HG02571 (cell line): ENCODE results near the gene APLF.
"Not testable (repeated sequence)": the region's sequence is repeated elsewhere in the genome, so short reads cannot be mapped to it uniquely, and the experiment has no call there.

ENCODE experiments used
- ATAC-seq: cut with Tn5 transposase; IDR thresholded peaks from one replicate; pipeline ENCODE4 v1.9.1; 2021; ENCODE audit warnings: mild to moderate bottlenecking, moderate library complexity; ENCODE audit not compliant: unreplicated experiment

APLF gene

DNA sequence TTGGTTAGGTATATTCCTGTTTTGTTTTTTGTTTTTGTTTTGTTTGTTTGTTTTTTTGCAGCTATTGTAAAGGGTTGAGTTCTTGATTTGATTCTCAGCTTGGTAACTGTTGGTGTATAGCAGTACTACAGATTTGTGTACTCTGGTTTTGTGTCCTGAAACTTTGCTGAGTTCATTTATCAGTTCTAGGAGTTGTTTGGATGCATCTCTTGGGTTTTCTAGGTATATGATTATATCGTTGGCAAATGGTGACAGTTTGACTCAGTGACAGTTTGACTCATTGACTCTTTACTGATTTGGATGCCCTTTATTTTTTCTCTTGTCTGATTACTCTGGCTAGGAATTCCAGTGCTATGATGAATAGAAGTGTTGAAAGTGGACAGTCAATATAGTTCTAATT is 53.7 kb downstream of the APLF start:
- no peak for ATAC-seq

GRCh38 chr2:68526943-68527342 is 59.6 kb downstream of the APLF start:
- not testable (repeated sequence) for ATAC-seq

DNA sequence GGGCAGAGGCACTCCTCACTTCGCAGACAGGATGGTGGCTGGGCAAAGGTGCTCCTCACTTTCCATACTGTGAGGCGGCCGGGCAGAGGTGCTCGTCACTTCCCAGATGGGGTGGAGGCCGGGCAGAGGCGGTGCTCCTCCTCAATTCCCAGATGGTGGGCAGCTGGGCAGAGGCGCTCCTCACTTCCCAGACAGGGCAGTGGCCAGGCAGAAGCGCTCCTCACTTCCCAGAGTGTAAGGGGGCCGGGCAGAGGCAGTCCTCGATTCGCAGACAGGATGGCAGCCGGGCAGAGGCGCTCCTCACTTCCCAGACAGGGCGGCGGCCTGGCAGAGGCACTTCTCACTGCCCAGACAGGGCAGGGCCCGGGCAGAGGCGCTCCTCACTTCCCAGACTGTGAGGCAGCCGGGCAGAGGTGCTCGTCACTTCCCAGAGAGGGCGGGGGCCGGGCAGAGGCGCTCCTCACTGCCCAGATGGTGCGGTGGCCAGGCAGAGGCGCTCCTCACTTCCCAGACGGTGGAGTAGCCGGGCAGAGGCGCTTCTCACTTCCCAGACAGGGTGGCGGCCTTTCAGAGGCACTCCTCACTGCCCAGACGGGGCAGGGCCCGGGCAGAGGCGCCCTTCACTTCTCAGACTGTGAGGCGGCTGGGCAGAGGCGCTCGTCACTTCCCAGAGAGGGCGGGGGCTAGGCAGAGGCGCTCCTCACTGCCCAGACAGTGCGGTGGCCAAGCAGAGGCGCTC is 60.1 kb downstream of the APLF start:
- not testable (repeated sequence) for ATAC-seq

- not testable (repeated sequence) for ATAC-seq
Measured at GRCh38 chr2:68529156-68529555, 61.8 kb downstream of the APLF start.

- not testable (repeated sequence) for ATAC-seq
Measured at GRCh38 chr2:68529651-68530050, 62.3 kb downstream of the APLF start.

DNA sequence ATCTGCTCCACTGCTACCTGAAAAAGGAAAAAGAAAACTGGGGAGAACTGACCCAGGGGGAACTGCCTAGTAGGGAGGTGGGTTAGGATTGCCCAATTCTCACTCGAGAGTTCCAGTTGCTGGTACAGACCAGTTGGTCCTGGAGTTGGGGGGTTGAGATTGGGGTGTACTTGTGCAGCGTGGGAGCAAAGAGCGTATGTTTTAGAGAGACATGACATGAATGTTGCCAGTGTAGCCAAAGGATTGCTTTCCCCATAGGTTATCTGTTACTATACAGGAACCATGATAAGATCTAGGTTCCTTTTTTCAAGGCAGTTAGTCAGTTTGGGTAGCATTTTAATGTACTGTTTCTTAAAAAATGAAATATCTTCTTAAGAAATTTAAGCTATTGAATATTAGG is 68.6 kb downstream of the APLF start:
- no peak for ATAC-seq

- ATAC-seq: no peak
Measured at GRCh38 chr2:68537011-68537410, 69.6 kb downstream of the APLF start.

DNA sequence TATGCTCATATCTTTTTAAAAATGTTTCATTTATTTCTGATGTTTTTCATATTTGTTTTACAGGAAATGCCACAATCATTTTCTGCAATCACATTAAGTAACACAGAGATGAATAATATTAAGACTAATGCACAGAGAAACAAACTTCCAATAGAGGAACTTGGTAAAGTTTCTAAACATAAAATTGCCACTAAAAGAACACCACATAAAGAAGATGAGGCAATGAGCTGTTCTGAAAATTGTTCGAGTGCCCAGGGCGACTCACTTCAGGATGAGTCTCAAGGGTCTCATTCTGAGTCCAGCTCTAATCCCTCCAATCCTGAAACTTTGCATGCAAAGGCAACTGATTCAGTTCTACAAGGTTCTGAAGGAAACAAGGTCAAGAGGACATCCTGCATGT is 70.4 kb downstream of the APLF start:
- no peak for ATAC-seq

DNA sequence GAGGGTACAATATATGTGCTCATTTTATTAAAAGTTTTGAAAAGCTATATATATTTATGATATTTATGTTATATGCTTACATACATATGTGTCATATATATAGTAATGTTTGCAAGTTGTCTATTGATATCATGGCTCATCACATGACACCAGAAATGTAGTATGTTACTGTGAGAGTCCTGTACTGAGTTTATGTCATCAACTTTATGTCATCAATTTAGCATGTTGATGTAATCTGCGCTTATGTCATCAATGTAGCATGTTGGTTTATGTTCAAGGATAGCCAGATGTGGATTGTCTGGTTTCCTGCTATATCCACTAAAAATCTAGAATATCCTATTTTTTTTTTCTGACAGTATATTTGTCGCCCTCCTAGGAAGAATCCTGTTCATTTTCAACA is 77.4 kb downstream of the APLF start:
- ATAC-seq: no peak

- ATAC-seq: no peak
Measured at GRCh38 chr2:68548396-68548795, 81.0 kb downstream of the APLF start.

DNA sequence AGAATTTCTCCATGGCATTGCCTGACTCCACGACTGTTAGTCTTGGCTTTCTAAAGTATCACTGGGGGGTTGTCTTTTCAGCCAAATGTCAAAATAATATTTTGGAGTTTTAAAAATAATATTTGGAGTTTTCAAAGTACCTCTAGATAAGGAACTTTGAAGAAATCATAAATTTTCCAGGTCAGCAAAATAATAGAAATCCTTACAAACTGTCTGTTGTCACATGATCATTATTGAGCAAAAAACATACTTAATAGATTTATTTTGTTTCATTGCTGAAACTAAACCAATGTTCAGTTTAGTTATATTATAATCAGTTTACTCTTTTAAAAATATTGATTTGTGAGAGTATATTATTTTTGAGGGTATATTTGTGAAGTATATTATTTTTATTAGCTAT is 85.7 kb downstream of the APLF start:
- ATAC-seq: no peak

DNA sequence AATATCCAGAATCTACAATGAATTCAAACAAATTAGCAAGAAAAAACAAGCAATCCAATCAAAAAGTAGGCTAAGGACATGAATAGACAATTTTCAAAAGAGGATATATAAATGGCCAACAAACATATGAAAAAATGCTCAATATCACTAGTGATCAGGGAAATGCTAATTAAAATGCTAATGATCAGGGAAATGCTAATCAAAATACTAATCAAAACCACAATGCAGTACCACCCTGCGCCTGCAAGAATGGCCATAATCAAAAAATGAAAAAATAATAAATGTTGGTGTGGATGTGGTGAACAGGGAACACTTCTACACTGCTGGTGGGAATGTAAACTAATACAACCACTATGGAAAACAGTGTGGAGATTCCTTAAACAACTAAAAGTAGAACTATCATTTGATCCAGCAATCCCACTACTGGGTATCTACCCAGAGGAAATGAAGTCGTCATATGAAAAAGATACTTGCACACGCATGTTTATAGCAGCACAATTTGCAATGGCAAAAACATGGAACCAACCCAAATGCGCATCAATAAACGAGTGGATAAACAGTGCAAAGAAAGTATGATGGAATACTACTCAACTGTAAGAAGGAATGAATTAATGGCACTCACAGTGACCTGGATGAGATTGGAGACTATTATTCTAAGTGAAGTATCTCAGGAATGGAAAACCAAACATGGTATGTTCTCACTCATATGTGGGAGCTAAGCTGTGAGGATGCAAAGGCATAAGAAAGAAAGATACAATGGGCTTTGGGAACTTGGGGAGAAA is 88.2 kb downstream of the APLF start:
- not testable (repeated sequence) for ATAC-seq

- ATAC-seq: no peak
Measured at GRCh38 chr2:68556381-68556780, 89.0 kb downstream of the APLF start.

DNA sequence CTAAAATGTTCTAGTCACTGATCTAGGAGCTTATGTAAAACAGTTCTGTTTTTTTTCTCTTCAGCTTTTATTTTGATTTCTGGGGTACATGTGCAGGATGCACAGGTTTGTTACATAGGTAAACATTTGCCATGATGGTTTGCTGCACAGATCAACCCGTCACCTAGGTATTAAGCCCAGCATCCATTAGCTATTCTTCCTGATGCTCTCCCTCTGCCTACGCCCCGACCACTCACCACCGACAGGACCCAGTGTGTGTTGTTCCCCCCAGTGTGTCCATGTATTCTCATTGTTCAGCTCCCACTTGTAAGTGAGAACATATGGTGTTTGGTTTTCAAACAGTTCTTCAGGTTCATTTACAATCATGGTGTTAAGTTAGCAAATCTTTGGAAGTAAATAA is 91.2 kb downstream of the APLF start:
- ATAC-seq: no peak

GRCh38 chr2:68559692-68560091 is 92.3 kb downstream of the APLF start:
- no peak for ATAC-seq

DNA sequence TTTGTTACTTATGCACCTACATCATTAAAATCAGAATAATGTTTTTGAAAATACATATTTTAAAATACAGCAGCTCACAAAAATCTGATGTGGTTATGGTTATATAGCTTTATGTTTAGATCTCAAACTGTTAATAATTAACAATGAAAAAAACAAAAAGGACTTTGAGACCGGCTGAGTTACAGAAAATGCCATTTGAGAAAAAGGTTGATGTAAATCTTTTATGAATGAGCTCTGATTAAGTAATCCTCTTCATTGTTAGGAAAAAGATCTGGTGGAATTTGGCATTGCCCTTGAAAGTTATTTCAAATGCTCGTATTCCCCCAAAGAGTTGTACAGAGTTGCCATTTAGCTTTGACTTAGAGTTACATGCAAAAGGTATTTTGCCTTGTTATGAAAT is 93.2 kb downstream of the APLF start:
- ATAC-seq: no peak

- no peak for ATAC-seq
Measured at GRCh38 chr2:68561372-68561771, 94.0 kb downstream of the APLF start.

DNA sequence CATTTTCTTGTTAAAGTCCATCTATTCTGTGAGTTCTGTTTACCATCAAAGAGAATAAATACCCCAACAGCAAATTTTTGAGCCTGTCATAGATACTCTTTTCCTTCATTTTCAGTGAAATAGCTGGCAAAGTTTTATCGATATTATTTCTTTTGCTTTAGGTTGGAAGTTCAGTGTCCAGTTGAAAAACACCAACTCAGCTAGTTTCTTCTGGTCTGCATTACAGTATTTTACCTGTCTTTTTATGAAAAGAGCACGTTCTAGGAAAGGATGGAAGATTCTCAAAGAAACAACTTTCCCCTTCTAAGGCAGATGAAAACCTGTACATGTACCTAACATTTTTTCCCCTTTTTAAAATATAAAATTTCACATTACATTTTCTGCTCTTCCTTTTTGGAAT is 95.5 kb downstream of the APLF start:
- no peak for ATAC-seq

- ATAC-seq: no peak
Measured at GRCh38 chr2:68564426-68564825, 97.0 kb downstream of the APLF start.

GRCh38 chr2:68565273-68565672 is 97.9 kb downstream of the APLF start:
- ATAC-seq: no peak

DNA sequence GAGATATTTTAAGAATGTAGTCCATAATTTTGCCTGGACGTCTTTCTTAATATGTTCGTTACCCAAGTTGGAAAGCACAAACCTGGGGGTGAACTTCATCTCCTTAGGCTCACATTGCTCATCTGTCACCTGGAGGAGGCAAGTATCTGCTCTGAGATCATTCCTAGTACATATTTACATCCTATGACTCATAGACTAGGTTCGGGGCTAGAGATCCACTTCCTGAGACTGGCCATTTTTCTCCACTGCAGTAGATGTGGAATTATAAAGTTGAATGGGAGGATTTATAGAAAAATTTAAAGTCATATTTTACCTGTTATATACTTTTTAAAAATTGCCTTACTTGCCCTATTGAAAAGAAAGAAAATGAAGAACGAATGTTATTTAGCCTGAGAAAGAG is 98.5 kb downstream of the APLF start:
- no peak for ATAC-seq

DNA sequence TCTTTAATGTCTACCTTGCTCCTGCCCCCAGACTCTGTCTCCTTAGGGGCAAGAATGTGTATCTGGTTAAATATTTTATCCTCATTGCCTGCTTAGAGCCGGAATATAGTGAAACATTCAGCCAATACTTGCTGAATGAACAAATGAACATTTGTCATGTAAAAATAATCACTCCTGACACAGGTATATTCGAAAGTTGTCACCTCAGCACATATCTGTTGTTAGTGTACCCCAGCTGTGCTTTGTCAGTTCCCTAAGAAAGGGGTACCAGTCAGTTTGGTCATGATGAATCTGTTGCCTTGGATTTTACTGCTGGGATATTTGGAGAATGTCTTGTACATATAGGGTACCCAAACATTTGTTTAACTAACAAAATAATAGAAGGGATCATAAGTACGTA is 99.0 kb downstream of the APLF start:
- ATAC-seq: no peak
